ENCODE results near the gene ATF6.

GRCh38 chr1:161885003-161885402 lies 118.9 kb downstream of the ATF6 start:
- TF ChIP-seq CTCF (IDR thresholded peaks at IDR 0.05; ENCODE audit: control extremely low read depth in 1 of 3, insufficient read depth in 1 of 3, low read depth in 1 of 3, low read length in 3 of 3), result no peak
- TF ChIP-seq CREB1 (IDR thresholded peaks at IDR 0.05), result no peak
- no peak for TF ChIP-seq EP300 (IDR thresholded peaks at IDR 0.05; ENCODE audit: borderline replicate concordance in 1 of 2, low read depth in 2 of 2, low read length in 2 of 2)
- TF ChIP-seq POLR2AphosphoS5 (IDR thresholded peaks at IDR 0.05; ENCODE audit: low read depth, low read length), result no peak

All from H1 (cell line).